IMR-90 (cell line): ENCODE results near the gene DDX24.

Experiments
- BHLHE40 ChIP-seq: fragments of 150-350 bp; IDR thresholded peaks from 2 replicates; pipeline ENCODE4 v1.6.1; 2016; ENCODE audit warnings: mild to moderate bottlenecking, low read depth, low read length
- CEBPB ChIP-seq: IDR thresholded peaks from 2 replicates; pipeline ENCODE4 v1.6.1; 2012; ENCODE audit warnings: low read depth, low read length, improper control_type of control experiment
- CHD1 ChIP-seq: IDR thresholded peaks from 2 replicates; pipeline ENCODE4 v1.6.1; 2012; ENCODE audit warnings: low read depth, low read length, improper control_type of control experiment
- CTCF ChIP-seq: conservative IDR thresholded peaks from 2 replicates; pipeline ENCODE4 v1.5.1; 2012; ENCODE audit warnings: mild to moderate bottlenecking, low read depth, low read length, improper control_type of control experiment
- ELK1 ChIP-seq: fragments of 150-350 bp; IDR thresholded peaks from 2 replicates; pipeline ENCODE4 v1.6.1; 2016; ENCODE audit warnings: low read depth, mild to moderate bottlenecking, low read length, moderate library complexity, borderline replicate concordance
- FOS ChIP-seq: fragments of 150-350 bp; IDR thresholded peaks from 2 replicates; pipeline ENCODE4 v1.6.1; 2016; ENCODE audit warnings: low read depth, low read length
- MXI1 ChIP-seq: IDR thresholded peaks from 2 replicates; pipeline ENCODE4 v1.6.1; 2012; ENCODE audit warnings: low read depth, mild to moderate bottlenecking, low read length, moderate library complexity, borderline replicate concordance
- NFE2L2 ChIP-seq: fragments of 150-350 bp; IDR thresholded peaks from 2 replicates; pipeline ENCODE4 v1.6.1; 2016; ENCODE audit warnings: low read depth, mild to moderate bottlenecking, low read length
- POLR2A ChIP-seq: IDR thresholded peaks from 2 replicates; pipeline ENCODE4 v1.6.1; 2012; ENCODE audit warnings: mild to moderate bottlenecking, low read depth, low read length
- RAD21 ChIP-seq: IDR thresholded peaks from 2 replicates; pipeline ENCODE4 v1.6.1; 2012; ENCODE audit warnings: low read length, improper control_type of control experiment
- RCOR1 ChIP-seq: IDR thresholded peaks from 2 replicates; pipeline ENCODE4 v1.6.1; 2012; ENCODE audit warnings: mild to moderate bottlenecking, low read length, improper control_type of control experiment; ENCODE audit not compliant: insufficient replicate concordance
- RFX5 ChIP-seq: IDR thresholded peaks from 2 replicates; pipeline ENCODE4 v1.8.0; 2012; ENCODE audit warnings: low read depth, mild to moderate bottlenecking, low read length, moderate library complexity
- SMC3 ChIP-seq: fragments of 150-350 bp; IDR thresholded peaks from 2 replicates; pipeline ENCODE4 v1.6.1; 2016; ENCODE audit warnings: low read depth, mild to moderate bottlenecking, antibody characterized with exemption, low read length, moderate library complexity
- USF2 ChIP-seq: fragments of 150-350 bp; IDR thresholded peaks from 2 replicates; pipeline ENCODE4 v1.6.1; 2017; ENCODE audit warnings: mild to moderate bottlenecking, antibody characterized with exemption, low read length, low read depth

GRCh38 chr14:94027566-94028449, 53.2 kb downstream of the DDX24 start:
- no peak for TF ChIP-seq RAD21
- no peak for TF ChIP-seq POLR2A
- TF ChIP-seq ELK1: no peak
- TF ChIP-seq CTCF: no peak
- no peak for TF ChIP-seq FOS
- TF ChIP-seq BHLHE40: no peak
- TF ChIP-seq USF2: no peak
- TF ChIP-seq RCOR1: no peak
- no peak for TF ChIP-seq CEBPB
- TF ChIP-seq MXI1: no peak
- TF ChIP-seq CHD1: no peak
- no peak for TF ChIP-seq SMC3
- no peak for TF ChIP-seq NFE2L2
- TF ChIP-seq RFX5: no peak
